Measurements from ENCODE around the gene HFE. TPM values are rescaled to one million over a fixed set of nuclear protein-coding genes. Genes with fewer than 3 reads are reported as not detected.
A peak's percentile ranks its signal among the peaks of the same experiment; 100 is the strongest.

Gene HFE
- total and polyA plus RNA-seq, 10 of the 15 experiments (the other 5 are each of a cell fraction or from before 2014, with no cell fraction given) = 0.52 to 5.9 (median 1.7) TPM

DNA sequence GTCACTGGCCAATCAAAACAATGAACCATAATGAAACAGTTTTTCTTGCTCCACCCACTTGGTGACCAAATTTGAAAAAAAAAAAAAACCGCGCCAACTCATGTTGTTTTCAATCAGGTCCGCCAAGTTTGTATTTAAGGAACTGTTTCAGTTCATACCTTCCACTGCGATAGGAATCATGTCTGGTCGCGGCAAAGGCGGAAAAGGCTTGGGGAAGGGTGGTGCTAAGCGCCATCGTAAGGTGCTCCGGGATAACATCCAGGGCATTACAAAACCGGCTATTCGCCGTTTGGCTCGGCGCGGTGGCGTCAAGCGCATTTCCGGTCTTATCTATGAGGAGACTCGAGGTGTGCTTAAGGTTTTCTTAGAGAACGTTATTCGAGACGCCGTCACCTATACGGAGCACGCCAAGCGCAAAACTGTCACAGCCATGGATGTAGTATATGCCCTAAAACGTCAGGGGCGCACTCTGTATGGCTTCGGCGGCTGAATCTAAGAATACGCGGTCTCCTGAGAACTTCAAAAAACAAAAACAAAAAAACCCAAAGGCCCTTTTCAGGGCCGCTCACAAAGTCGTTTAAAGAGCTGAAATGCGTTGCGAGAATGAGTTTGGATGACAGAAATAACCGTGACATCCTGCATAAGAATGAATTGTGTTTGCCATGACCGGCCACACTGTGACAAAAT is 16.7 kb downstream of the HFE start:
- intact Hi-C loops (cut with micrococcal nuclease; ENCODE audit: unreplicated experiment) (loop anchor here (1.0 to 5.0 kb wide), 3 partner anchors 19 to 93 kb away; a partner anchor contains a TSS), in situ Hi-C loops (cut with MboI) (loop anchor here (5.0 kb wide), 1 partner anchor 37 kb away; no protein-coding TSS in a partner anchor)
- SMC1A ChIA-PET (ENCODE audit: uncharacterized antibody, unreplicated experiment) = interaction anchor here (0.6 to 2.2 kb wide), 9 partner anchors 10 to 77 kb away, joined by 3 to 17 read pairs (median 4); no protein-coding TSS in a partner anchor
- Histone ChIP-seq H4K20me1 (ENCODE audit: control insufficient read depth, insufficient read depth) (no peaks in the 10 kb centered on the region), H3K9ac (ENCODE audit: control insufficient read depth, insufficient read depth, low read length) (peak overlapping the region; percentile 64), H3K27me3 (replicated peaks in 1 of 2; ENCODE audit: control insufficient read depth in 2 of 2, insufficient read depth in 2 of 2, low read length in 1 of 2) (no peaks in the 10 kb centered on the region), H3K4me1 (ENCODE audit: control insufficient read depth, insufficient read depth, low read length) (no peaks in the 10 kb centered on the region), H3K9me3 (replicated peaks; ENCODE audit: control insufficient read depth, insufficient read depth, low read length) (peaks cover 2% of the 10 kb centered on the region; the same call in 2 of the 3 replicates), H3K4me3 (peak overlapping the region; percentile 63), H3K4me2 (ENCODE audit: control insufficient read depth, insufficient read depth) (peak overlapping the region; percentile 24), H3K27ac (ENCODE audit: control insufficient read depth, insufficient read depth) (peak overlapping the region; percentile 79), H2AFZ (ENCODE audit: control insufficient read depth, low read depth, low read length) (peak overlapping the region; percentile 22), H3K36me3 (ENCODE audit: control insufficient read depth in 2 of 2, insufficient read depth in 2 of 2, low read length in 1 of 2) (no peaks in the 10 kb centered on the region; a peak in 1 of 4 replicates), H3K79me2 (ENCODE audit: control insufficient read depth, insufficient read depth, low read length) (no peaks in the 10 kb centered on the region)
- CTCF ChIA-PET = interaction anchor here (0.7 to 21.0 kb wide), 3 partner anchors 36 to 74 kb away, joined by 3 to 897 read pairs (median 4); no protein-coding TSS in a partner anchor
- 2% methylated on average over 39 of the region's 39 CpGs for WGBS (ENCODE audit: insufficient coverage, insufficient replicate concordance, low lambda C conversion rate, missing lambda C conversion rate)
- RAD21 ChIA-PET (ENCODE audit: unreplicated experiment) = interaction anchor here (0.7 to 13.3 kb wide), 7 partner anchors 16 to 82 kb away, joined by 3 to 286 read pairs (median 3); a partner anchor contains a TSS
- POLR2A ChIA-PET = interaction anchor here (0.6 to 2.7 kb wide), 17 partner anchors 10 to 219 kb away, joined by 3 to 22 read pairs (median 6); a partner anchor contains a TSS
- FAIRE-seq (no peak), DNase-seq (ENCODE audit: low read depth, low spot score) (peak; percentile 99), ATAC-seq (peak; percentile 95)
- TSS peak; percentile 100 for BruUV-seq (replicated peaks)
- TF ChIP-seq ESRRA (IDR thresholded peaks at IDR 0.05; ENCODE audit: low read length) = no peak
- peak; percentile 51 to 59; a peak in 3 of 4 replicates for TF ChIP-seq BHLHE40 (IDR thresholded peaks at IDR 0.05; ENCODE audit: borderline replicate concordance in 1 of 2, low read depth in 2 of 2, low read length in 1 of 2)
- TF ChIP-seq CBFB (IDR thresholded peaks at IDR 0.05; ENCODE audit: low read depth) = peak; percentile 97
- TF ChIP-seq, protein P1, sequence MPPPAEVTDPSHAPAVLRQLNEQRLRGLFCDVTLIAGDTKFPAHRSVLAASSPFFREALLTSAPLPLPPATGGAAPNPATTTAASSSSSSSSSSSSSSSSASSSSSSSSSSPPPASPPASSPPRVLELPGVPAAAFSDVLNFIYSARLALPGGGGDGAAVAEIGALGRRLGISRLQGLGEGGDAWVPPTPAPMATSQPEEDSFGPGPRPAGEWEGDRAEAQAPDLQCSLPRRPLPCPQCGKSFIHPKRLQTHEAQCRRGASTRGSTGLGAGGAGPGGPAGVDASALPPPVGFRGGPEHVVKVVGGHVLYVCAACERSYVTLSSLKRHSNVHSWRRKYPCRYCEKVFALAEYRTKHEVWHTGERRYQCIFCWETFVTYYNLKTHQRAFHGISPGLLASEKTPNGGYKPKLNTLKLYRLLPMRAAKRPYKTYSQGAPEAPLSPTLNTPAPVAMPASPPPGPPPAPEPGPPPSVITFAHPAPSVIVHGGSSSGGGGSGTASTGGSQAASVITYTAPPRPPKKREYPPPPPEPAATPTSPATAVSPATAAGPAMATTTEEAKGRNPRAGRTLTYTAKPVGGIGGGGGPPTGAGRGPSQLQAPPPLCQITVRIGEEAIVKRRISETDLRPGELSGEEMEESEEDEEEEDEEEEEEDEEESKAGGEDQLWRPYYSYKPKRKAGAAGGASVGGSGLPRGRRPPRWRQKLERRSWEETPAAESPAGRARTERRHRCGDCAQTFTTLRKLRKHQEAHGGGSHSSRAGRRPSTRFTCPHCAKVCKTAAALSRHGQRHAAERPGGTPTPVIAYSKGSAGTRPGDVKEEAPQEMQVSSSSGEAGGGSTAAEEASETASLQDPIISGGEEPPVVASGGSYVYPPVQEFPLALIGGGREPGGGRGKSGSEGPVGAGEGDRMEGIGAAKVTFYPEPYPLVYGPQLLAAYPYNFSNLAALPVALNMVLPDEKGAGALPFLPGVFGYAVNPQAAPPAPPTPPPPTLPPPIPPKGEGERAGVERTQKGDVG (CRISPR knock-in tag; IDR thresholded peaks at IDR 0.05) = 0 out of 2 replicates have a peak, but pooled peaks have one; percentile 64
- peak; percentile 65; the same call in 1 of the 2 replicates for TF ChIP-seq DPF2 (IDR thresholded peaks at IDR 0.05)
- TF ChIP-seq, protein P2, sequence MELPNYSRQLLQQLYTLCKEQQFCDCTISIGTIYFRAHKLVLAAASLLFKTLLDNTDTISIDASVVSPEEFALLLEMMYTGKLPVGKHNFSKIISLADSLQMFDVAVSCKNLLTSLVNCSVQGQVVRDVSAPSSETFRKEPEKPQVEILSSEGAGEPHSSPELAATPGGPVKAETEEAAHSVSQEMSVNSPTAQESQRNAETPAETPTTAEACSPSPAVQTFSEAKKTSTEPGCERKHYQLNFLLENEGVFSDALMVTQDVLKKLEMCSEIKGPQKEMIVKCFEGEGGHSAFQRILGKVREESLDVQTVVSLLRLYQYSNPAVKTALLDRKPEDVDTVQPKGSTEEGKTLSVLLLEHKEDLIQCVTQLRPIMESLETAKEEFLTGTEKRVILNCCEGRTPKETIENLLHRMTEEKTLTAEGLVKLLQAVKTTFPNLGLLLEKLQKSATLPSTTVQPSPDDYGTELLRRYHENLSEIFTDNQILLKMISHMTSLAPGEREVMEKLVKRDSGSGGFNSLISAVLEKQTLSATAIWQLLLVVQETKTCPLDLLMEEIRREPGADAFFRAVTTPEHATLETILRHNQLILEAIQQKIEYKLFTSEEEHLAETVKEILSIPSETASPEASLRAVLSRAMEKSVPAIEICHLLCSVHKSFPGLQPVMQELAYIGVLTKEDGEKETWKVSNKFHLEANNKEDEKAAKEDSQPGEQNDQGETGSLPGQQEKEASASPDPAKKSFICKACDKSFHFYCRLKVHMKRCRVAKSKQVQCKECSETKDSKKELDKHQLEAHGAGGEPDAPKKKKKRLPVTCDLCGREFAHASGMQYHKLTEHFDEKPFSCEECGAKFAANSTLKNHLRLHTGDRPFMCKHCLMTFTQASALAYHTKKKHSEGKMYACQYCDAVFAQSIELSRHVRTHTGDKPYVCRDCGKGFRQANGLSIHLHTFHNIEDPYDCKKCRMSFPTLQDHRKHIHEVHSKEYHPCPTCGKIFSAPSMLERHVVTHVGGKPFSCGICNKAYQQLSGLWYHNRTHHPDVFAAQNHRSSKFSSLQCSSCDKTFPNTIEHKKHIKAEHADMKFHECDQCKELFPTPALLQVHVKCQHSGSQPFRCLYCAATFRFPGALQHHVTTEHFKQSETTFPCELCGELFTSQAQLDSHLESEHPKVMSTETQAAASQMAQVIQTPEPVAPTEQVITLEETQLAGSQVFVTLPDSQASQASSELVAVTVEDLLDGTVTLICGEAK (IDR thresholded peaks at IDR 0.05; ENCODE audit: borderline replicate concordance) = peak; percentile 90; the same call in 1 of the 2 replicates
- TF ChIP-seq ETV6 (conservative IDR thresholded peaks at IDR 0.05 in 1 of 2, IDR thresholded peaks at IDR 0.05 in 1 of 2; ENCODE audit: borderline replicate concordance in 1 of 2, low read depth in 1 of 2) = peak in 1 of 2 experiments; percentile 35; a peak in 1 of 4 replicates
- no peak for TF ChIP-seq EZH2 (IDR thresholded peaks at IDR 0.05; ENCODE audit: borderline replicate concordance, control insufficient read depth, low read depth, low read length)
- TF ChIP-seq TCF3 (IDR thresholded peaks at IDR 0.05; ENCODE audit: borderline replicate concordance, insufficient read depth, low read depth, low read length) = peak; percentile 98
- TF ChIP-seq IKZF2 (IDR thresholded peaks at IDR 0.05) = peak; percentile 73 to 85
- TF ChIP-seq HDAC2 (IDR thresholded peaks at IDR 0.05) = no peak
- TF ChIP-seq EP300 (IDR thresholded peaks at IDR 0.05; ENCODE audit: borderline replicate concordance in 1 of 2, control insufficient read depth in 1 of 2, low read depth in 2 of 2, low read length in 2 of 2) = peak; percentile 31 to 93
- TF ChIP-seq RB1 (IDR thresholded peaks at IDR 0.05; ENCODE audit: borderline replicate concordance) = peak; percentile 74; the same call in 1 of the 2 replicates
- TF ChIP-seq NFYA (IDR thresholded peaks at IDR 0.05; ENCODE audit: borderline replicate concordance, low read depth, low read length) = no peak

All from GM12878 (cell line).